Activated CD8-positive, alpha-beta T cell treated with anti-CD3 and anti-CD28 coated beads, Interleukin-2, amount 10 ng/mL, durations not matched to agents 7 days and 5 days (primary cell): Measurements from ENCODE around the gene TERB2. TPM values are rescaled to one million over a fixed set of nuclear protein-coding genes. Genes with fewer than 3 reads are reported as not detected.
"Not testable (repeated sequence)": the region's sequence is repeated elsewhere in the genome, so short reads cannot be mapped to it uniquely, and the experiment has no call there.

Experiments used
- ATAC-seq: fragments of 150-1000 bp; cut with Tn5 transposase; one replicate; pipeline ENCODE4 v1.10.0; 2021; ENCODE audit warnings: moderate library complexity
- CTCF ChIA-PET: fragments of 350-600 bp; sonication (Branson Sonifier 250); formaldehyde crosslinking; loops from one replicate; lab custom pipeline; 2021; ENCODE audit warnings: antibody characterized with exemption; lab: Charles Lee
- POLR2A ChIA-PET: fragments of 350-600 bp; sonication (Branson Sonifier 250); formaldehyde crosslinking; loops from one replicate; lab custom pipeline; 2021; ENCODE audit warnings: antibody characterized with exemption; lab: Charles Lee
- DNase-seq: peaks from one replicate; pipeline ENCODE4 v3.0.0-alpha.2; 2020
- H3K27ac Mint-ChIP-seq: one replicate; pipeline ENCODE4 v1.8.0; 2021; ENCODE audit warnings: mild to moderate bottlenecking, mixed read lengths
- H3K27me3 Mint-ChIP-seq: one replicate; pipeline ENCODE4 v1.8.0; 2021; ENCODE audit warnings: low read depth, mixed read lengths
- H3K36me3 Mint-ChIP-seq: one replicate; pipeline ENCODE4 v1.8.0; 2021; ENCODE audit warnings: low read depth, mixed read lengths
- H3K4me1 Mint-ChIP-seq: one replicate; pipeline ENCODE4 v1.8.0; 2021; ENCODE audit warnings: low read depth, mixed read lengths
- H3K4me3 Mint-ChIP-seq: one replicate; pipeline ENCODE4 v1.8.0; 2021; ENCODE audit warnings: mild to moderate bottlenecking, mixed read lengths
- H3K9me3 Mint-ChIP-seq: one replicate; pipeline ENCODE4 v1.8.0; 2022; ENCODE audit warnings: mixed read lengths; ENCODE audit not compliant: insufficient read depth
- total RNA-seq, 2 experiments: library from RNA; stranded (reverse); gene quantifications; one replicate each; pipeline ENCODE4 v1.2.3, GENCODE V29; 2021

Gene TERB2, protein sequence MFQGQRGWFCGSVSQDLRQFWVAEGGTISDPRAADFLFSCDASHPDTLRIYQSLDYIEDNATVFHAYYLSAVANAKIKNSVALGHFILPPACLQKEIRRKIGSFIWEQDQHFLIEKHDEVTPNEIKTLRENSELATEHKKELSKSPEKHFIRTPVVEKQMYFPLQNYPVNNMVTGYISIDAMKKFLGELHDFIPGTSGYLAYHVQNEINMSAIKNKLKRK
- not detected for total RNA-seq

DNA sequence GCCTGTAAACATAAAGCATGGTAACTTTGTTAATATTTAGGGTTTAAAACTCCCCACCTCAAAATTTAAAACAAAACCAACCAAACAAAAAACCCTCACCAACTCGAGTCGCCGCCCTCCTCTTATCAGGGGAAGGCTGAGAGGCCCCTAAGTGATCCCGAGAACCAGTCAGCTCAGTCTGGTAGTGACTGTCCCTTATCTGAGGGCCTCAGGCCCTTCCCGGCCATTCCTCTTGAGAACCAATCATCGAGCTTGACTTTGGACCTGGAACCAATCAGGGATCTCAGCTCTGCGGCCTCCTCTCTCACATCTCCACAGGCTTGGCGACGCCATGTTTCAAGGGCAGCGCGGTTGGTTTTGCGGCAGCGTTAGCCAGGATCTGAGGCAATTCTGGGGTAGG is at the start of gene TERB2:
Gene TERB2 (plus strand): TSS at position 300 of the 400 bp plus-strand sequence. CDS start 32 bp downstream, at position 332.
- H3K4me3 Mint-ChIP-seq: no peak within 1 kb of the TSS
- H3K27me3 Mint-ChIP-seq: peaks cover 2% of the 10 kb centered on the region
- no peak within 1 kb of the TSS for H3K27ac Mint-ChIP-seq
- ChIA-PET CTCF (no interaction called here), POLR2A (no interaction called here)
- H3K4me1 Mint-ChIP-seq: no peaks in the 10 kb centered on the region
- H3K36me3 Mint-ChIP-seq: no peaks in the 10 kb centered on the region
- DNase-seq (no peak), ATAC-seq (no peak)
- H3K9me3 Mint-ChIP-seq: no peaks in the 10 kb centered on the region

- ChIA-PET POLR2A (no interaction called here), CTCF (no interaction called here)
- ATAC-seq (no peak), DNase-seq (no peak)
- Mint-ChIP-seq H3K4me1 (no peaks in the 10 kb centered on the region), H3K27me3 (peaks cover 7% of the 10 kb centered on the region), H3K9me3 (peaks cover 7% of the 10 kb centered on the region), H3K27ac (no peak overlapping the region), H3K36me3 (no peaks in the 10 kb centered on the region), H3K4me3 (no peak overlapping the region)
Measured at GRCh38 chr15:44909423-44909822, 47.1 kb upstream of the TERB2 start.

DNA sequence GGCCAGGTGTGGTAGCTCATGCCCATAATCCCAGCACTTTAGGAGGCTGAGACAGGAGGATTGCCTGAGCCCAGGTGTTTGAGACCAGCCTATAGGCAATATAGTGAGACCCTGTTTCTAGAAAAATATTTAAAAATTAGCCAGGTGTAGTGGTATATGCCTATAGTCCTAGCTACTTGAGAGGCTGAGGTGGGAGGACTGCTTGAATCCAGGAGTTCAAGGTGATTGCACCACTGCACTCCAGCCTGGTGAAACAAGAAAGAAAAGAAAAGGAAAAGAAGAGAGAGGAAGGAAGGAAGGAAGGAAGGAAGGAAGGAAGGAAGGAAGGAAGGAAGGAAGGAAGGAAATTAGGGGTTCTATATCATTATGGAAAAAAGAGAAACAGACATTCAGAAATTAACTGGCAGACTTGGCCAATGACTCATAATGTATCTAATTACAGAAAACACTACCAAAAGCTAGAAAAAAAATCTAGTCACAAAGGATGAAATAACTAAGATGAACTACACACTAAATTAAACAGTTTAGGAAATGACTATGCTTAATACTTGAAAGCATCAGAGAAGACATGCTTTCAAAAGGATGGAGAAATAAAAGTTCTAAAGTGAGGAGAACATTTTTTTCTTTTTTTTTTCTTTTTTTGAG is 45.4 kb upstream of the TERB2 start:
- no peak overlapping the region for H3K27ac Mint-ChIP-seq
- ATAC-seq: no peak

DNA sequence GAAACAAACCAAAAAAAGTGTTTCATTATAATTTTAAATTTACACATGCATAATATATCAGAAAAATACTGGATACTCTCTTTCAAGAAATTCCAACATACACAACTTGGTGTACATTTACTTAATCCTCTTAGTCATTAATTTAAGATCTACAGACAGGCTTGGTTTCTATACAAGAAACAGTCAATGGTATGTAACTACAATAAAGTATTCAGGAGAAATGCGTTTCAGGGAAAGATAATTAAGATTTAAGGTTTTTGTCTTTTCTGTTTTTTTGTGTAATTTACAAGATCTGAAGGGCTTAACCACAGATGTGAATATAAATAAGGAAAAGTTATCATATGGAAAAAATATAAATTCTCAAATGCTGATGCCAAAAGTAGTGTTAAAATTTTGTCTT is 44.3 kb upstream of the TERB2 start:
- H3K4me3 Mint-ChIP-seq, POLR2A ChIA-PET, DNase-seq, H3K9me3 Mint-ChIP-seq, H3K27me3 Mint-ChIP-seq, H3K36me3 Mint-ChIP-seq, H3K27ac Mint-ChIP-seq, H3K4me1 Mint-ChIP-seq, ATAC-seq: not testable (repeated sequence)
- CTCF ChIA-PET: interaction anchor here (1.6 kb wide), 1 partner anchor 59 kb away, joined by 6 read pairs; no protein-coding TSS in a partner anchor

More for the DNA sequence above, 45.4 kb upstream of the TERB2 start:
- ChIA-PET CTCF (interaction anchor here (1.1 kb wide), 1 partner anchor 58 kb away, joined by 4 read pairs; no protein-coding TSS in a partner anchor), POLR2A (no interaction called here)
- H3K9me3 Mint-ChIP-seq: peaks cover 7% of the 10 kb centered on the region
- H3K27me3 Mint-ChIP-seq: peaks cover 7% of the 10 kb centered on the region
- no peak for DNase-seq
- H3K36me3 Mint-ChIP-seq: no peaks in the 10 kb centered on the region
- no peak overlapping the region for H3K4me3 Mint-ChIP-seq
- no peaks in the 10 kb centered on the region for H3K4me1 Mint-ChIP-seq

DNA sequence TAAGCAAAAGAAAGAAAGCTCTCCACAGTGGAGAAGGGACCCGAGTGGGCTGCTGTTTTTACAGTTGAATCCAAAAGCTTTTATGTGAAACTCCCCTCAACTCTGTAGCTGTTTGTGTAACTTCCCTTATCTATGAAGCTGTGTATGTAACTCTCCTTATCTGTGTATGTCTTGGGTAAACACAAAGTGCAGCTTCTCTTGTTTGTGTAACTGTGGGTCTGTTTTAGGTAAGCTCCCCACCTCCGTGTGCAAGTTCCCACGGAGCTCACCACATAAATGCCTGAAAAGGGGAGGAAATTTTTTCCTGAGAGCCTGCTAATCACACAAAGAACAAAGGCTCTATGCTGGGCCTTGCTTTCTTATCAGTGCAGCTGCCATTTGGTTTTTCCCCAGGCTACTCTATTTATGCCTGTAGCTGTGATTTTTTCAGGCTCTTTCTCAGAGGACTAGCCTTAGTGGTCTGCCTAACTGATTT is 43.5 kb upstream of the TERB2 start:
- CTCF ChIA-PET: interaction anchor here (1.6 kb wide), 1 partner anchor 60 kb away, joined by 6 read pairs; no protein-coding TSS in a partner anchor
- POLR2A ChIA-PET, H3K27ac Mint-ChIP-seq, H3K4me1 Mint-ChIP-seq, DNase-seq, ATAC-seq, H3K27me3 Mint-ChIP-seq, H3K4me3 Mint-ChIP-seq, H3K36me3 Mint-ChIP-seq, H3K9me3 Mint-ChIP-seq: not testable (repeated sequence)

DNA sequence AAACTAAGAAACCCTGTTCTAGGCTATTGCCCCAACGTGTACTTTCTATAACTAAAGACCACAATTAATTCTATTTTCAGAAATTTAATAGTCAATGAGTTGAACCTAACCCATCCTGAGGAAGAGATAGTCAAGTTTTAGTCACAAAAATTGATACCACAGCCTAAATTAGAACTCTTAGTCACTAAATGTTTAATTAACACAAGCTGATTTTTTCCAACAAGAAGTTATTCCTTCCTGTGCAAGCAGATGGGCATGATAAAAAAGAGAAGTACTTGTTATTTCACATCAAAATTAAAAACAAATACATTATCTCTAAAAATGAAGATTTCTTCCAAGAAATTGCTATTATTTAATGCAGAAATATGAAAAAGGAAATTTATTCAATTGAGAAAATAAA is 38.4 kb upstream of the TERB2 start:
- POLR2A ChIA-PET: no interaction called here
- DNase-seq (no peak), ATAC-seq (no peak)
- H3K36me3 Mint-ChIP-seq: no peaks in the 10 kb centered on the region
- H3K4me3 Mint-ChIP-seq: no peak overlapping the region
- no peaks in the 10 kb centered on the region for H3K27me3 Mint-ChIP-seq
- CTCF ChIA-PET: no interaction called here
- no peaks in the 10 kb centered on the region for H3K4me1 Mint-ChIP-seq
- H3K27ac Mint-ChIP-seq: no peak overlapping the region
- no peaks in the 10 kb centered on the region for H3K9me3 Mint-ChIP-seq

DNA sequence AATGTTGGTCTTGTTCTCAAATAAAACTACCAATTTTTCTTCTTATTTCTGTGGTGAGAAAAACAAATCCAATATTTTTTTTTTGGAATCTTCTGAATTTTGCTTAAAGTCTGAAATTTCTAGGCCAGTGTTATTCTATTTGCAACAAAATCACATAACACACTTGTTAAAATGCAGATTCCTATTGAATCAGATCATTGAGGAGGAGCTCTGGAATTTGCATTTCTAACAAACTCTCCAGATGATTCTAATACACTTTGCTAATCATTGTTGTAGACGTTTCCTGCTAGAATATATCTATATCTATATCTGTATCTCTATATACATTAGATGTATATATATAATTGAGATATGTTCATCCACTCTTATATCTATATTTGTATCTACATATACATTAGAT is 27.8 kb upstream of the TERB2 start:
- H3K4me3 Mint-ChIP-seq, H3K4me1 Mint-ChIP-seq, DNase-seq, CTCF ChIA-PET, POLR2A ChIA-PET, H3K36me3 Mint-ChIP-seq, H3K9me3 Mint-ChIP-seq, ATAC-seq, H3K27ac Mint-ChIP-seq: not testable (repeated sequence)
- H3K27me3 Mint-ChIP-seq: peaks cover 12% of the 10 kb centered on the region

DNA sequence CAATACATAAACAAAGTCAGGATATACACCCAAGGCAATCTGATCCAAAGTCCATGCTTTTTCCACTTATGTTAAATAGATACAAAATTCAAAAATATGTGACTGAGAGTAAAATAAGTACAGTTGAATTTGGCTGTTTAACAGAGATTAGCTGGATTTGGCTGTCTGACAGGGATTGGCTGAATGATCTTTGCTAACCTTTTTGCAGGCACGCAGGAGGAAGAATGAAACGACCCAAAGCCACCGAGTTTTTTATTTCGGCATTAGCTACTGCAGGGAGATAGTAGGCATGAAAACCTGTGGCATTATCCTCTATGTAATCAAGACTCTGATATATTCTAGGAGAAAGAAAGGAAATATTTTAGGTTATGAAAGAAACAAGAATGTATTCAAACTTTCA is 26.2 kb upstream of the TERB2 start:
- H3K27ac Mint-ChIP-seq: not testable (repeated sequence)

DNA sequence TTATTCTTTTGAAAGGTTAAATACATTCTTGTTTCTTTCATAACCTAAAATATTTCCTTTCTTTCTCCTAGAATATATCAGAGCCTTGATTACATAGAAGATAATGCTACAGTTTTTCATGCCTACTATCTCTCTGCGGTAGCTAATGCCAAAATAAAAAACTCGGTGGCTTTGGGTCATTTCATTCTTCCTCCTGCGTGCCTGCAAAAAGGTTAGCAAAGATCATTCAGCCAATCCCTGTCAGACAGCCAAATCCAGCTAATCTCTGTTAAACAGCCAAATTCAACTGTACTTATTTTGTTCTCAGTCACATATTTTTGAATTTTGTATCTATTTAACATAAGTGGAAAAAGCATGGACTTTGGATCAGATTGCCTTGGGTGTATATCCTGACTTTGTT is 1.8 kb downstream of the TERB2 start:
- H3K4me3 Mint-ChIP-seq, H3K4me1 Mint-ChIP-seq, DNase-seq, H3K27me3 Mint-ChIP-seq, H3K36me3 Mint-ChIP-seq, POLR2A ChIA-PET, H3K27ac Mint-ChIP-seq, H3K9me3 Mint-ChIP-seq, CTCF ChIA-PET, ATAC-seq: not testable (repeated sequence)

More for the DNA sequence above, 26.2 kb upstream of the TERB2 start:
- H3K4me3 Mint-ChIP-seq, H3K4me1 Mint-ChIP-seq, ATAC-seq, H3K36me3 Mint-ChIP-seq, DNase-seq, H3K9me3 Mint-ChIP-seq, POLR2A ChIA-PET: not testable (repeated sequence)
- H3K27me3 Mint-ChIP-seq: peaks cover 12% of the 10 kb centered on the region
- CTCF ChIA-PET: interaction anchor here (0.7 kb wide), 1 partner anchor 76 kb away, joined by 3 read pairs; no protein-coding TSS in a partner anchor

DNA sequence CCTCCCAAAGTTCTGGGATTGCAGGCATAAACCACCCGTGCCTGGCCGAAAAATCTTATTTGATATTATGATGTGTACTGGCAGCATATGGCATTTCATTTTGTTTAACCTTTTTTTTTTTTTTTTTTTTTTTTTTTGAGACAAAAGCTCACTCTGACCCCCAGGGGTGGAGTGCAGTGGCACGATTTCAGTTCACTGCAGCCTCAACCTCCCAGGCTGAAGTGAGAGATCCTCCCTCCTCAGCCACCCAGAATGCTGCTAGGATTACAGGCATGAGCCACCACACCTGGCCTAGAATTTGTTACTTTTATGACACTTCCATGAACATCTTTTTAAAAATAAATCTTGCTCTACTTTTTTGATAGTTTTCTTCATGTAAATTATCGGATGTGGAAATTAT is 12.0 kb downstream of the TERB2 start:
- ATAC-seq: no peak
- no peak overlapping the region for H3K27ac Mint-ChIP-seq
- CTCF ChIA-PET: interaction anchor here (3.7 kb wide), 1 partner anchor 68 kb away, joined by 21 read pairs; no protein-coding TSS in a partner anchor

DNA sequence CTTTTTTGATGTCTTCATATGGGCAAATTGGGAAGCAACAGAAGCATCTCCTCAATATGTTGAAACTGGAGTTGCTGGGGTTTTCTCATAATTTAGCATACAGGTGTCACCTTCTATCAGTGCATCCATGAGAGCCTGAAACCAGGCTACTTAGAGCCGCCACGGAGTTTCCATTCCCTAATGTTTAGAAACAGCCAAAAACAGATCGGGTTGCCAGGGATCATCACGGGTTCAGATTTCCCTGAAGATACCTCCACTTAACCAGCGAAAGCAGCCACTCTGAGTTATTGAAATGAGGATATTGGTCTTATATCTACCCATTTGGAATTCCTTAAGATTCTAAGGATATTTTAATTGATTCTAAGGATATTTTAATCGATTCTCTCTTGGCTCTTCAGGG is 14.5 kb downstream of the TERB2 start:
- Mint-ChIP-seq H3K4me3 (no peak overlapping the region), H3K36me3 (no peaks in the 10 kb centered on the region), H3K27ac (no peak overlapping the region), H3K9me3 (no peaks in the 10 kb centered on the region), H3K4me1 (no peaks in the 10 kb centered on the region), H3K27me3 (peaks cover 7% of the 10 kb centered on the region)
- DNase-seq (no peak), ATAC-seq (no peak)
- ChIA-PET POLR2A (no interaction called here), CTCF (no interaction called here)

More for the DNA sequence above, 12.0 kb downstream of the TERB2 start:
- Mint-ChIP-seq H3K4me1 (no peaks in the 10 kb centered on the region), H3K27me3 (peaks cover 5% of the 10 kb centered on the region), H3K4me3 (no peak overlapping the region), H3K36me3 (no peaks in the 10 kb centered on the region), H3K9me3 (no peaks in the 10 kb centered on the region)
- no peak for DNase-seq
- POLR2A ChIA-PET: no interaction called here

DNA sequence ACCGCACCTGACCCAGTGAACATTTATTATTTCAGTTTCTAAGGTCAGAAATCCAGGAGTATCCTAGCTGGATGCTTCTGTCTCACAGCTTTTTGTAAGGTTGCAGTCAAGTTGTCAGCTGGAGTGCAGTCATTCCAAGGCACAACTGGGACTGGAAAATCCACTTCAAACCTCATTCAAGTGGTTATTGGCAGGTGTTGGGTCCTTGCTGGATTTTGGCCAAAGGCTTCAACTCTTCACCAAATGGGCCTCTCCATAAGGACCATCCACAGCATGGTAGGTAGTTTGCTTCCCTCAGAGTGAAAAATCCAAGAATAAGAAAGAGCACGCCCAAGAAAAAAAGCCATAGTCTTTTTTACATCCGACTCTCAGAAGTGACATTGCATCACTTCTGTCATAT is 19.7 kb downstream of the TERB2 start:
- H3K27me3 Mint-ChIP-seq: peaks cover 17% of the 10 kb centered on the region
- H3K4me1 Mint-ChIP-seq, H3K9me3 Mint-ChIP-seq, H3K4me3 Mint-ChIP-seq, POLR2A ChIA-PET, H3K27ac Mint-ChIP-seq, CTCF ChIA-PET, DNase-seq, H3K36me3 Mint-ChIP-seq, ATAC-seq: not testable (repeated sequence)
